HepG2 (cell line): ENCODE measurements around the gene SKI. TPM values are rescaled to one million over a fixed set of nuclear protein-coding genes. Genes with fewer than 3 reads are reported as not detected.
A peak's percentile ranks its signal among the peaks of the same experiment; 100 is the strongest.

Source experiments
- BATF2 ChIP-seq: sonication (generic); formaldehyde crosslinking; IDR thresholded peaks from 2 replicates; pipeline ENCODE4 v1.8.0; 2022; ENCODE audit warnings: mild to moderate bottlenecking, missing genetic modification reagents, moderate library complexity
- BRF2 ChIP-seq: sonication (generic); formaldehyde crosslinking; IDR thresholded peaks from 2 replicates; pipeline ENCODE4 v1.8.1; 2022; ENCODE audit warnings: mild to moderate bottlenecking, missing genetic modification reagents
- EHMT2 ChIP-seq: fragments of 200-600 bp; sonication (generic); IDR thresholded peaks from 2 replicates; pipeline ENCODE4 v1.7.0; 2017; ENCODE audit warnings: antibody characterized with exemption, low read depth, low read length, borderline replicate concordance
- ERF ChIP-seq: IDR thresholded peaks from 2 replicates; pipeline ENCODE4 v1.6.1; 2018; ENCODE audit warnings: missing biosample characterization, missing genetic modification reagents
- HDAC2 ChIP-seq: sonication (generic); formaldehyde crosslinking; IDR thresholded peaks from 2 replicates; pipeline ENCODE4 v1.4.0; 2020; ENCODE audit warnings: missing genetic modification reagents
- HOXA5 ChIP-seq: sonication (generic); formaldehyde crosslinking; IDR thresholded peaks from 2 replicates; pipeline ENCODE4 v1.4.0; 2020; ENCODE audit warnings: missing genetic modification reagents
- KAT7 ChIP-seq: IDR thresholded peaks from 2 replicates; pipeline ENCODE4 v1.6.1; 2018; ENCODE audit warnings: borderline replicate concordance, missing compliant biosample characterization
- MIER2 ChIP-seq: IDR thresholded peaks from 2 replicates; pipeline ENCODE4 v1.6.1; 2016; ENCODE audit warnings: missing biosample characterization, missing genetic modification reagents
- MTF1 ChIP-seq: sonication (generic); formaldehyde crosslinking; IDR thresholded peaks from 2 replicates; pipeline ENCODE4 v1.5.0; 2020; ENCODE audit warnings: missing genetic modification reagents
- MYC ChIP-seq: sonication (generic); formaldehyde crosslinking; IDR thresholded peaks from 2 replicates; pipeline ENCODE4 v1.9.0; 2021; ENCODE audit warnings: missing genetic modification reagents, borderline replicate concordance
- MZF1 ChIP-seq: sonication (generic); formaldehyde crosslinking; IDR thresholded peaks from 2 replicates; pipeline ENCODE4 v1.8.1; 2023; ENCODE audit warnings: mild to moderate bottlenecking, missing genetic modification reagents, borderline replicate concordance
- NFATC3 ChIP-seq: sonication (generic); formaldehyde crosslinking; IDR thresholded peaks from 2 replicates; pipeline ENCODE4 v1.5.1; 2020; ENCODE audit warnings: mild to moderate bottlenecking, missing genetic modification reagents
- NR3C1 ChIP-seq: sonication (generic); formaldehyde crosslinking; IDR thresholded peaks from 2 replicates; pipeline ENCODE4 v1.4.0; 2020; ENCODE audit warnings: missing genetic modification reagents
- PHB2 ChIP-seq: fragments of 450-650 bp; IDR thresholded peaks from 2 replicates; pipeline ENCODE4 v1.6.1; 2018; ENCODE audit not compliant: partially characterized antibody
- POLR2G ChIP-seq: fragments of 200-400 bp; formaldehyde crosslinking; IDR thresholded peaks from 2 replicates; pipeline ENCODE4 v1.6.1; 2018; ENCODE audit warnings: mild to moderate bottlenecking, low read depth, low read length, moderate library complexity
- RARA ChIP-seq: IDR thresholded peaks from 2 replicates; pipeline ENCODE4 v1.6.1; 2016; ENCODE audit warnings: missing genetic modification reagents, missing compliant biosample characterization
- SKIL ChIP-seq: sonication (generic); formaldehyde crosslinking; IDR thresholded peaks from 2 replicates; pipeline ENCODE4 v1.8.0; 2022; ENCODE audit warnings: missing genetic modification reagents, mild to moderate bottlenecking, moderate library complexity, borderline replicate concordance
- STAT5B ChIP-seq: sonication (generic); formaldehyde crosslinking; IDR thresholded peaks from 2 replicates; pipeline ENCODE4 v1.4.0; 2020; ENCODE audit warnings: missing genetic modification reagents
- TCF7 ChIP-seq: sonication (generic); IDR thresholded peaks from 2 replicates; pipeline ENCODE4 v1.6.1; 2016; ENCODE audit warnings: antibody characterized with exemption, low read depth
- ZIK1 ChIP-seq: sonication (generic); formaldehyde crosslinking; IDR thresholded peaks from 2 replicates; pipeline ENCODE4 v1.5.0; 2020; ENCODE audit warnings: mild to moderate bottlenecking, low read depth, missing genetic modification reagents, borderline replicate concordance
- ZNF510 ChIP-seq: sonication (generic); formaldehyde crosslinking; IDR thresholded peaks from 2 replicates; pipeline ENCODE4 v1.4.0; 2020; ENCODE audit warnings: low read depth, mild to moderate bottlenecking, missing genetic modification reagents
- ZNF670 ChIP-seq: sonication (generic); formaldehyde crosslinking; IDR thresholded peaks from 2 replicates; pipeline ENCODE4 v1.8.0; 2022; ENCODE audit warnings: mild to moderate bottlenecking, missing genetic modification reagents, borderline replicate concordance
- ZNF841 ChIP-seq: sonication (generic); formaldehyde crosslinking; IDR thresholded peaks from 2 replicates; pipeline ENCODE4 v1.8.1; 2023; ENCODE audit warnings: missing genetic modification reagents, borderline replicate concordance
- polyA plus RNA-seq, 8 experiments: library from polyadenylated mRNA; depleted of rRNA in 3 of 8; stranded (reverse) in 7 of 8; unstranded in 1 of 8; fragments of >200 nt; fragmentation: Illumina TruSeq in 4 of 8; extraction: Trizol in 4 of 8; gene quantifications; 2 replicates each; pipeline versions ENCODE4 v1.2.1 to v1.2.3, GENCODE V29; 2011 to 2016; ENCODE audit warnings: low read depth in 4 of 8, missing spikeins in 1 of 8, mixed read lengths in 1 of 8; ENCODE audit not compliant: insufficient read depth in 1 of 8
- total RNA-seq, 5 experiments: library from RNA; depleted of rRNA; stranded (reverse); fragments of >200 nt; fragmentation: Illumina TruSeq; extraction: Trizol; gene quantifications; 2 replicates each; pipeline ENCODE4 v1.2.3, GENCODE V29; 2016; ENCODE audit warnings: low read depth in 1 of 5
- TF ChIP-seq, protein P1 (sequence below): sonication (generic); formaldehyde crosslinking; IDR thresholded peaks from 2 replicates; pipeline ENCODE4 v1.8.0; 2022; ENCODE audit warnings: mild to moderate bottlenecking, missing genetic modification reagents, moderate library complexity

Gene SKI
- total and polyA plus RNA-seq, 2 of the 13 experiments (the other 11 are each of a cell fraction or from before 2014, with no cell fraction given), result 4.7 to 6.9 TPM

DNA sequence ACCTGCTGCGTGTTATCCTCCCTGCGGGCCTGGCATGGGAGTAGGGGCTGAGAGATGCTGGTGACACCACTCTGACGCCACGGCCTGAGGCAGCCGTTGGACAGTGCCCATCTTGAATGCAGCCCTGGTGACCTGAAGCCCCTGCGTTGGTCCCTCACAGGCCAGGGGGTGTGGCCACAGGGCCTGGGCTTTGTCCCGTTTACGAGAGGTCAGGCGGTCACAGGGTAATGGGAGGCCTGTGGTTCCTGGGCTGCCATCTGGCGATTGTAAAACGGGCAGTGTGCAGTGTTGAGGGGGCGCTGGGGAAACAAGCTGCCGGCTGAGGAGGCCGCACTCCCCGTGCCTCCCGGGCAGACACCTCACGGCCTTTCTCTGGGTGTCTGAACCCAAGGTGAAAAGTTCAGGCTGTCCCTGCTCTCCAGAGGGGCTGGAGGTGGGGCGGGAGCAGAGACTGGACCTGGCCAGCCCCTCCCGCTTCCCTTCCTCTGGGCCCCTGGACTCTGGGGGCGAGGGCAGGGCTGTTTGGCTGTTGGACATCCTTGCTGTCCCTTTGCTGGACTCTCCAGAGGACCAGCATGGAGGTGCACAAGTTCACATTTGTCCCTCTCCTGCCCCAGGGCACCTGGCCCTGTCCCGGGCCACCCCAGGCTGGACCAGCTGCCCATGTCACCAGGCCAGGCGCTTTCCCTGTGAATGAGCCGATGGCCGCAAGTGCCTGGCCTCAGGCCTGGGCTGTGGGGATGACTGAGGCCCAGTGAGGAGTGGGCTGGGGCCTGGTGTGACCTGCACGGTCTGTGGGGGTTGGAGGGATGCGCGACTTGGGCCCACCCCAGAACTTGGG, 42.4 kb downstream of the SKI start (continued):
- no peak for TF ChIP-seq POLR2G
- no peak for TF ChIP-seq ZNF510 (CRISPR knock-in tag)
- no peak for TF ChIP-seq ZIK1
- no peak for TF ChIP-seq ZNF841 (CRISPR knock-in tag)
- no peak for TF ChIP-seq ZNF670 (CRISPR knock-in tag)
- peak; percentile 51; the same call in 1 of the 2 replicates for TF ChIP-seq MYC (CRISPR knock-in tag)
- 0 out of 2 replicates have a peak, but pooled peaks have one; percentile 13 for TF ChIP-seq HDAC2 (CRISPR knock-in tag)
- TF ChIP-seq RARA (CRISPR knock-in tag), result peak; percentile 97
- TF ChIP-seq NFATC3, result no peak
- no peak for TF ChIP-seq HOXA5 (CRISPR knock-in tag)
- TF ChIP-seq BATF2 (CRISPR knock-in tag), result no peak
- no peak for TF ChIP-seq MTF1
- 0 out of 2 replicates have a peak, but pooled peaks have one; percentile 12 for TF ChIP-seq MIER2 (CRISPR knock-in tag)
- TF ChIP-seq MZF1 (CRISPR knock-in tag), result no peak
- TF ChIP-seq KAT7 (CRISPR knock-in tag), result no peak
- no peak for TF ChIP-seq EHMT2
- TF ChIP-seq NR3C1 (CRISPR knock-in tag), result no peak
- TF ChIP-seq SKIL (CRISPR knock-in tag), result peak; percentile 95
- TF ChIP-seq TCF7, result no peak
- TF ChIP-seq, protein P1, sequence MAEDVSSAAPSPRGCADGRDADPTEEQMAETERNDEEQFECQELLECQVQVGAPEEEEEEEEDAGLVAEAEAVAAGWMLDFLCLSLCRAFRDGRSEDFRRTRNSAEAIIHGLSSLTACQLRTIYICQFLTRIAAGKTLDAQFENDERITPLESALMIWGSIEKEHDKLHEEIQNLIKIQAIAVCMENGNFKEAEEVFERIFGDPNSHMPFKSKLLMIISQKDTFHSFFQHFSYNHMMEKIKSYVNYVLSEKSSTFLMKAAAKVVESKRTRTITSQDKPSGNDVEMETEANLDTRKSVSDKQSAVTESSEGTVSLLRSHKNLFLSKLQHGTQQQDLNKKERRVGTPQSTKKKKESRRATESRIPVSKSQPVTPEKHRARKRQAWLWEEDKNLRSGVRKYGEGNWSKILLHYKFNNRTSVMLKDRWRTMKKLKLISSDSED (CRISPR knock-in tag), result peak; percentile 52; the same call in 1 of the 2 replicates
- peak; percentile 54; the same call in 1 of the 2 replicates for TF ChIP-seq ERF (CRISPR knock-in tag)
- TF ChIP-seq PHB2, result no peak
- TF ChIP-seq STAT5B (CRISPR knock-in tag), result no peak
- TF ChIP-seq BRF2 (CRISPR knock-in tag), result no peak
